Esophagus squamous epithelium (tissue), 5 donors: Measurements from ENCODE around the gene SYT17. TPM values are rescaled to one million over a fixed set of nuclear protein-coding genes. Genes with fewer than 3 reads are reported as not detected.

Source experiments
- DNase-seq: peaks from one replicate; lab custom pipeline; 2025; lab: John Stamatoyannopoulos, UW
- H3K27ac ChIP-seq, 4 donors: fragments of 200-600 bp; sonication (generic); one replicate each; pipeline ENCODE4 v1.5.1; 2016 to 2019; ENCODE audit warnings: mild to moderate bottlenecking in 1 of 4
- H3K27me3 ChIP-seq, 4 donors: fragments of 200-600 bp; sonication (generic); 1 replicate in 3 of 4; 2 replicates in 1 of 4; pipeline versions ENCODE4 v1.5.1 to v1.6.0; 2017 to 2021; ENCODE audit warnings: antibody characterized with exemption in 1 of 4
- H3K36me3 ChIP-seq, 3 donors: fragments of 200-600 bp; sonication (generic); one replicate each; pipeline ENCODE4 v1.5.1; 2016 to 2019
- H3K4me1 ChIP-seq, 3 donors: fragments of 200-600 bp; sonication (generic); one replicate each; pipeline ENCODE4 v1.5.1; 2017 to 2019
- H3K4me3 ChIP-seq, 4 donors: fragments of 200-600 bp; sonication (generic); 1 replicate in 3 of 4; 2 replicates in 1 of 4; pipeline ENCODE4 v1.5.1; 2016 to 2019; ENCODE audit warnings: mild to moderate bottlenecking in 2 of 4, moderate library complexity in 1 of 4
- H3K9me3 ChIP-seq, 3 donors: fragments of 200-600 bp; sonication (generic); one replicate each; pipeline ENCODE4 v1.5.1; 2016 to 2019
- CTCF ChIP-seq, 6 experiments: fragments of 450-650 bp in 4 of 6; fragments of 200-600 bp in 2 of 6; sonication (generic) in 2 of 6; IDR thresholded peaks; one replicate each; pipeline ENCODE4 v1.5.1; 2016 to 2019; ENCODE audit warnings: antibody characterized with exemption in 6 of 6, mild to moderate bottlenecking in 4 of 6, moderate library complexity in 4 of 6
- POLR2A ChIP-seq, 4 donors: fragments of 450-650 bp; IDR thresholded peaks; one replicate each; pipeline ENCODE4 v1.6.1; 2017; ENCODE audit warnings: antibody characterized with exemption in 4 of 4, mild to moderate bottlenecking in 4 of 4, moderate library complexity in 3 of 4
- WGBS, 2 donors: methylation state at CpG; one replicate each; pipeline ENCODE4 v1.1.5; 2018; 5-methylcytosine and 5-hydroxymethylcytosine counted together
- intact Hi-C: fragments of 100-400 bp; cut with DNase I; formaldehyde crosslinking; loops from one replicate; pipeline ENCODE4 v1.15.0; 2022
- total RNA-seq, 4 donors: library from RNA; depleted of rRNA; stranded (reverse); fragments of >200 nt; gene quantifications; one replicate each; pipeline ENCODE4 v1.1.0, GENCODE V29; 2016
- donor health status: DM: yes; HTN: yes; CAD: no.

The SYT17 gene
- total RNA-seq, 4 donors from 2014 or later: 0.88 to 7.6 (median 4.7) TPM

GRCh38 chr16:19232988-19233387 lies 64.9 kb downstream of the SYT17 start:
- peaks cover 0 to 11% (median 9%) of the 10 kb centered on the region in 3 donors for H3K9me3 ChIP-seq
- H3K36me3 ChIP-seq: no peaks in the 10 kb centered on the region
- DNase-seq: no peak
- H3K27me3 ChIP-seq: no peaks in the 10 kb centered on the region
- 82 to 92% methylated on average over 5 of the region's 5 CpGs for WGBS, 2 donors
- H3K4me3 ChIP-seq: no peak overlapping the region
- peaks cover 0 to 5% (median 0%) of the 10 kb centered on the region in 3 donors for H3K4me1 ChIP-seq
- TF ChIP-seq POLR2A (IDR thresholded peaks at IDR 0.05): no peak
- no peak for TF ChIP-seq CTCF (IDR thresholded peaks at IDR 0.05)
- intact Hi-C loops: no loop called here
- no peak overlapping the region for H3K27ac ChIP-seq

- Histone ChIP-seq H3K4me3 (no peak overlapping the region), H3K27me3 (no peaks in the 10 kb centered on the region), H3K27ac (no peak overlapping the region), H3K36me3 (no peaks in the 10 kb centered on the region), H3K9me3 (peaks cover 0 to 19% (median 11%) of the 10 kb centered on the region in 3 donors), H3K4me1 (no peaks in the 10 kb centered on the region)
- intact Hi-C loops: no loop called here
- no peak for TF ChIP-seq POLR2A (IDR thresholded peaks at IDR 0.05)
- no peak for TF ChIP-seq CTCF (IDR thresholded peaks at IDR 0.05)
- no peak for DNase-seq
- WGBS, 2 donors: 85 to 86% methylated on average over 4 of the region's 4 CpGs
Observed at GRCh38 chr16:19235478-19235877, 67.4 kb downstream of the SYT17 start.

- TF ChIP-seq POLR2A (IDR thresholded peaks at IDR 0.05) (no peak), CTCF (IDR thresholded peaks at IDR 0.05) (no peak)
- Histone ChIP-seq H3K27me3 (no peaks in the 10 kb centered on the region), H3K4me3 (no peak overlapping the region), H3K36me3 (no peaks in the 10 kb centered on the region), H3K27ac (no peak overlapping the region), H3K9me3 (peaks cover 0 to 20% (median 11%) of the 10 kb centered on the region in 3 donors), H3K4me1 (no peaks in the 10 kb centered on the region)
- no peak for DNase-seq
- intact Hi-C loops: no loop called here
- 93 to 95% methylated on average over 4 of the region's 4 CpGs for WGBS, 2 donors
Observed at GRCh38 chr16:19235886-19236285, 67.8 kb downstream of the SYT17 start.

GRCh38 chr16:19236561-19237209 lies 68.6 kb downstream of the SYT17 start:
- H3K9me3 ChIP-seq: peaks cover 0 to 20% (median 11%) of the 10 kb centered on the region in 3 donors
- H3K27me3 ChIP-seq: no peaks in the 10 kb centered on the region
- H3K36me3 ChIP-seq: no peaks in the 10 kb centered on the region
- no peak overlapping the region for H3K4me3 ChIP-seq
- no peaks in the 10 kb centered on the region for H3K4me1 ChIP-seq
- 76 to 89% methylated on average over 4 of the region's 4 CpGs for WGBS, 2 donors
- no peak for DNase-seq
- intact Hi-C loops: no loop called here
- H3K27ac ChIP-seq: no peak overlapping the region
- TF ChIP-seq POLR2A (IDR thresholded peaks at IDR 0.05) (no peak), CTCF (IDR thresholded peaks at IDR 0.05) (no peak)

- Histone ChIP-seq H3K27me3 (no peaks in the 10 kb centered on the region), H3K4me3 (no peak overlapping the region), H3K9me3 (peaks cover 0 to 20% (median 11%) of the 10 kb centered on the region in 3 donors), H3K36me3 (no peaks in the 10 kb centered on the region), H3K27ac (no peak overlapping the region), H3K4me1 (no peaks in the 10 kb centered on the region)
- WGBS, 2 donors: 35 to 62% methylated on average over 3 to 4 of the region's 4 CpGs
- intact Hi-C loops: no loop called here
- TF ChIP-seq CTCF (IDR thresholded peaks at IDR 0.05) (no peak), POLR2A (IDR thresholded peaks at IDR 0.05) (no peak)
- DNase-seq: no peak
Observed at GRCh38 chr16:19238406-19238805, 70.4 kb downstream of the SYT17 start.
